HG02623 (cell line): Measurements from ENCODE around the gene ATG5.
"Not testable (repeated sequence)": the region's sequence is repeated elsewhere in the genome, so short reads cannot be mapped to it uniquely, and the experiment has no call there.

Source experiments
- ATAC-seq: cut with Tn5 transposase; IDR thresholded peaks from one replicate; pipeline ENCODE4 v1.9.1; 2021; ENCODE audit warnings: moderate library complexity; ENCODE audit not compliant: unreplicated experiment

The ATG5 gene

GRCh38 chr6:106315765-106316374, 9.7 kb downstream of the ATG5 start:
- no peak for ATAC-seq

GRCh38 chr6:106309766-106310373, 15.7 kb downstream of the ATG5 start:
- no peak for ATAC-seq

GRCh38 chr6:106308985-106309384, 16.6 kb downstream of the ATG5 start:
- ATAC-seq = no peak

- ATAC-seq = no peak
Measured at GRCh38 chr6:106305740-106306139, 19.8 kb downstream of the ATG5 start.

GRCh38 chr6:106300944-106301343, 24.6 kb downstream of the ATG5 start:
- ATAC-seq = no peak

- ATAC-seq = no peak
Measured at GRCh38 chr6:106300020-106300780, 25.4 kb downstream of the ATG5 start.

GRCh38 chr6:106293116-106293515, 32.4 kb downstream of the ATG5 start:
- no peak for ATAC-seq

GRCh38 chr6:106290954-106291353, 34.6 kb downstream of the ATG5 start:
- no peak for ATAC-seq

GRCh38 chr6:106290032-106290431, 35.5 kb downstream of the ATG5 start:
- no peak for ATAC-seq

GRCh38 chr6:106287215-106287614, 38.3 kb downstream of the ATG5 start:
- ATAC-seq = no peak

GRCh38 chr6:106286746-106287145, 38.8 kb downstream of the ATG5 start:
- no peak for ATAC-seq

- no peak for ATAC-seq
Measured at GRCh38 chr6:106283481-106283880, 42.1 kb downstream of the ATG5 start.

GRCh38 chr6:106281661-106282060, 43.9 kb downstream of the ATG5 start:
- ATAC-seq = no peak

- no peak for ATAC-seq
Measured at GRCh38 chr6:106281088-106281487, 44.5 kb downstream of the ATG5 start.

GRCh38 chr6:106279179-106279578, 46.4 kb downstream of the ATG5 start:
- no peak for ATAC-seq

- ATAC-seq = no peak
Measured at GRCh38 chr6:106275692-106276091, 49.9 kb downstream of the ATG5 start.

- peak; percentile 71 for ATAC-seq
Measured at GRCh38 chr6:106273087-106273486, 52.5 kb downstream of the ATG5 start.

GRCh38 chr6:106272287-106272686, 53.3 kb downstream of the ATG5 start:
- ATAC-seq = no peak

- ATAC-seq = no peak
Measured at GRCh38 chr6:106270414-106270813, 55.1 kb downstream of the ATG5 start.

- ATAC-seq = not testable (repeated sequence)
Measured at GRCh38 chr6:106269268-106269919, 56.2 kb downstream of the ATG5 start.

GRCh38 chr6:106268500-106268899, 57.1 kb downstream of the ATG5 start:
- ATAC-seq = not testable (repeated sequence)

GRCh38 chr6:106264433-106264832, 61.1 kb downstream of the ATG5 start:
- not testable (repeated sequence) for ATAC-seq
